WTC11 (cell line): ENCODE measurements around the gene MESP1.

Source experiments
- CREB1 ChIP-seq: sonication (generic); formaldehyde crosslinking; IDR thresholded peaks from 2 replicates; pipeline ENCODE4 v1.8.0; 2023; ENCODE audit warnings: mild to moderate bottlenecking, missing genetic modification reagents
- ELF4 ChIP-seq: sonication (generic); formaldehyde crosslinking; IDR thresholded peaks from 2 replicates; pipeline ENCODE4 v1.8.1; 2022; ENCODE audit warnings: low read depth, mild to moderate bottlenecking, moderate library complexity, missing genetic modification reagents
- ETV6 ChIP-seq: sonication (generic); formaldehyde crosslinking; IDR thresholded peaks from 2 replicates; pipeline ENCODE4 v1.8.1; 2022; ENCODE audit warnings: mild to moderate bottlenecking, missing genetic modification reagents
- JAZF1 ChIP-seq: fragments of 250-450 bp; sonication (Bioruptor Pico); IDR thresholded peaks from 2 replicates; pipeline ENCODE4 v1.9.0; 2021; ENCODE audit warnings: moderate library complexity, mild to moderate bottlenecking, inconsistent platforms
- MXD4 ChIP-seq: fragments of 250-450 bp; sonication (Bioruptor Pico); IDR thresholded peaks from 2 replicates; pipeline ENCODE4 v1.8.0; 2021; ENCODE audit warnings: mild to moderate bottlenecking, moderate library complexity, borderline replicate concordance
- RORB ChIP-seq: fragments of 250-450 bp; sonication (Bioruptor Pico); IDR thresholded peaks from 2 replicates; pipeline ENCODE4 v1.9.0; 2021; ENCODE audit warnings: mild to moderate bottlenecking
- TEAD4 ChIP-seq: sonication (generic); formaldehyde crosslinking; IDR thresholded peaks from 2 replicates; pipeline ENCODE4 v1.8.0; 2022; ENCODE audit warnings: mild to moderate bottlenecking, missing genetic modification reagents
- TP53 ChIP-seq: sonication (generic); formaldehyde crosslinking; IDR thresholded peaks from 2 replicates; pipeline ENCODE4 v1.8.1; 2023; ENCODE audit warnings: mild to moderate bottlenecking, missing genetic modification reagents
- ZNF232 ChIP-seq: sonication (generic); formaldehyde crosslinking; IDR thresholded peaks from 2 replicates; pipeline ENCODE4 v1.8.0; 2022; ENCODE audit warnings: mild to moderate bottlenecking, missing genetic modification reagents
- ZNF423 ChIP-seq: fragments of 250-450 bp; sonication (Bioruptor Pico); IDR thresholded peaks from 2 replicates; pipeline ENCODE4 v2.1.2; 2022; ENCODE audit warnings: mild to moderate bottlenecking, moderate library complexity
- TF ChIP-seq, protein P1 (sequence below): fragments of 200-600 bp; IDR thresholded peaks from 2 replicates; pipeline ENCODE4 v1.8.0; 2022; ENCODE audit warnings: antibody characterized with exemption
- TF ChIP-seq, protein P2 (sequence below): fragments of 250-450 bp; sonication (Bioruptor Pico); IDR thresholded peaks from 2 replicates; pipeline ENCODE4 v1.9.0; 2021; ENCODE audit warnings: mild to moderate bottlenecking

DNA sequence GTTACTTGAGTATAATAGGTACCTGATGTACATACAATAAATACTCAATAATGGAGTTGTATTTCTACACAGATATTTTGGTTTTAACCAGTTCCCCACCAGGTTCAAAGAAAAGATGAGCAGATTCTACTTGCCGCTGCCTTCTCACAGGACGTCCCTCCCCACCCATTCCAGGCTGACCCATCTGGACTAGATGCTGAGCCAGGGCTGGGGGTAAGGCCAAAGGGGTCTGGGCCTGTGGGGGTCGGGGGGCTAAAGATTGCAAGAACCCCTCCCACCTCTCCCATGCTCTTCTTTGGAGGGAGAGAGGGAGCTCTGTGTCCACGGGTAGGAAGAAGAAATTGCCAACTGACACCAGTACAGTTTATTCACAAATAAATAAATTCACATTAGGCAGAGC is 1.5 kb downstream of the MESP1 start:
- TF ChIP-seq TEAD4 (CRISPR knock-in tag) (no peak), TP53 (CRISPR knock-in tag) (no peak), ZNF423 (CRISPR knock-in tag) (no peak), RORB (CRISPR knock-in tag) (no peak), ETV6 (CRISPR knock-in tag) (no peak), ZNF232 (CRISPR knock-in tag) (no peak), ELF4 (CRISPR knock-in tag) (no peak), MXD4 (CRISPR knock-in tag) (no peak), CREB1 (no peak), JAZF1 (CRISPR knock-in tag) (no peak)
- TF ChIP-seq, protein P1, sequence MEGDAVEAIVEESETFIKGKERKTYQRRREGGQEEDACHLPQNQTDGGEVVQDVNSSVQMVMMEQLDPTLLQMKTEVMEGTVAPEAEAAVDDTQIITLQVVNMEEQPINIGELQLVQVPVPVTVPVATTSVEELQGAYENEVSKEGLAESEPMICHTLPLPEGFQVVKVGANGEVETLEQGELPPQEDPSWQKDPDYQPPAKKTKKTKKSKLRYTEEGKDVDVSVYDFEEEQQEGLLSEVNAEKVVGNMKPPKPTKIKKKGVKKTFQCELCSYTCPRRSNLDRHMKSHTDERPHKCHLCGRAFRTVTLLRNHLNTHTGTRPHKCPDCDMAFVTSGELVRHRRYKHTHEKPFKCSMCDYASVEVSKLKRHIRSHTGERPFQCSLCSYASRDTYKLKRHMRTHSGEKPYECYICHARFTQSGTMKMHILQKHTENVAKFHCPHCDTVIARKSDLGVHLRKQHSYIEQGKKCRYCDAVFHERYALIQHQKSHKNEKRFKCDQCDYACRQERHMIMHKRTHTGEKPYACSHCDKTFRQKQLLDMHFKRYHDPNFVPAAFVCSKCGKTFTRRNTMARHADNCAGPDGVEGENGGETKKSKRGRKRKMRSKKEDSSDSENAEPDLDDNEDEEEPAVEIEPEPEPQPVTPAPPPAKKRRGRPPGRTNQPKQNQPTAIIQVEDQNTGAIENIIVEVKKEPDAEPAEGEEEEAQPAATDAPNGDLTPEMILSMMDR = no peak
- TF ChIP-seq, protein P2, sequence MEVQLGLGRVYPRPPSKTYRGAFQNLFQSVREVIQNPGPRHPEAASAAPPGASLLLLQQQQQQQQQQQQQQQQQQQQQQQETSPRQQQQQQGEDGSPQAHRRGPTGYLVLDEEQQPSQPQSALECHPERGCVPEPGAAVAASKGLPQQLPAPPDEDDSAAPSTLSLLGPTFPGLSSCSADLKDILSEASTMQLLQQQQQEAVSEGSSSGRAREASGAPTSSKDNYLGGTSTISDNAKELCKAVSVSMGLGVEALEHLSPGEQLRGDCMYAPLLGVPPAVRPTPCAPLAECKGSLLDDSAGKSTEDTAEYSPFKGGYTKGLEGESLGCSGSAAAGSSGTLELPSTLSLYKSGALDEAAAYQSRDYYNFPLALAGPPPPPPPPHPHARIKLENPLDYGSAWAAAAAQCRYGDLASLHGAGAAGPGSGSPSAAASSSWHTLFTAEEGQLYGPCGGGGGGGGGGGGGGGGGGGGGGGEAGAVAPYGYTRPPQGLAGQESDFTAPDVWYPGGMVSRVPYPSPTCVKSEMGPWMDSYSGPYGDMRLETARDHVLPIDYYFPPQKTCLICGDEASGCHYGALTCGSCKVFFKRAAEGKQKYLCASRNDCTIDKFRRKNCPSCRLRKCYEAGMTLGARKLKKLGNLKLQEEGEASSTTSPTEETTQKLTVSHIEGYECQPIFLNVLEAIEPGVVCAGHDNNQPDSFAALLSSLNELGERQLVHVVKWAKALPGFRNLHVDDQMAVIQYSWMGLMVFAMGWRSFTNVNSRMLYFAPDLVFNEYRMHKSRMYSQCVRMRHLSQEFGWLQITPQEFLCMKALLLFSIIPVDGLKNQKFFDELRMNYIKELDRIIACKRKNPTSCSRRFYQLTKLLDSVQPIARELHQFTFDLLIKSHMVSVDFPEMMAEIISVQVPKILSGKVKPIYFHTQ (CRISPR knock-in tag) = no peak
